Activated CD4-positive, alpha-beta memory T cell treated with anti-CD3 and anti-CD28 coated beads, Interleukin-2, amount 10 ng/mL, durations not matched to agents 7 days and 5 days (primary cell): Measurements from ENCODE around the gene RIPOR3. TPM values are rescaled to one million over a fixed set of nuclear protein-coding genes. Genes with fewer than 3 reads are reported as not detected.

Source experiments
- CTCF ChIA-PET: fragments of 350-600 bp; sonication (Branson Sonifier 250); formaldehyde crosslinking; loops from one replicate; lab custom pipeline; 2021; ENCODE audit warnings: antibody characterized with exemption, inconsistent platforms; lab: Charles Lee
- POLR2A ChIA-PET: fragments of 350-600 bp; sonication (Branson Sonifier 250); formaldehyde crosslinking; loops from one replicate; lab custom pipeline; 2021; ENCODE audit warnings: antibody characterized with exemption; lab: Charles Lee
- DNase-seq: peaks from one replicate; pipeline ENCODE4 v3.0.0-alpha.2; 2020
- H3K27ac Mint-ChIP-seq: one replicate; pipeline ENCODE4 v1.8.0; 2021; ENCODE audit warnings: mild to moderate bottlenecking, mixed read lengths
- H3K27me3 Mint-ChIP-seq: one replicate; pipeline ENCODE4 v1.8.0; 2021; ENCODE audit warnings: mixed read lengths
- H3K36me3 Mint-ChIP-seq: one replicate; pipeline ENCODE4 v1.8.0; 2021; ENCODE audit warnings: low read depth, mixed read lengths
- H3K4me1 Mint-ChIP-seq: one replicate; pipeline ENCODE4 v1.8.0; 2021; ENCODE audit warnings: mixed read lengths
- H3K4me3 Mint-ChIP-seq: one replicate; pipeline ENCODE4 v1.8.0; 2021; ENCODE audit warnings: mild to moderate bottlenecking, mixed read lengths
- H3K9me3 Mint-ChIP-seq: one replicate; pipeline ENCODE4 v1.8.0; 2021; ENCODE audit warnings: mixed read lengths
- total RNA-seq, 2 experiments: library from RNA; stranded (reverse); gene quantifications; one replicate each; pipeline ENCODE4 v1.2.3, GENCODE V29; 2021

RIPOR3 gene
- total RNA-seq, 2 experiments from 2014 or later = not detected

GRCh38 chr20:50668326-50668725, 23.0 kb downstream of the RIPOR3 start:
- ChIA-PET CTCF (no interaction called here), POLR2A (no interaction called here)
- H3K4me3 Mint-ChIP-seq = no peak overlapping the region
- H3K27ac Mint-ChIP-seq = no peak overlapping the region
- DNase-seq = no peak
- H3K36me3 Mint-ChIP-seq = no peaks in the 10 kb centered on the region
- H3K4me1 Mint-ChIP-seq = no peaks in the 10 kb centered on the region
- no peaks in the 10 kb centered on the region for H3K9me3 Mint-ChIP-seq
- H3K27me3 Mint-ChIP-seq = peaks cover 3% of the 10 kb centered on the region

DNA sequence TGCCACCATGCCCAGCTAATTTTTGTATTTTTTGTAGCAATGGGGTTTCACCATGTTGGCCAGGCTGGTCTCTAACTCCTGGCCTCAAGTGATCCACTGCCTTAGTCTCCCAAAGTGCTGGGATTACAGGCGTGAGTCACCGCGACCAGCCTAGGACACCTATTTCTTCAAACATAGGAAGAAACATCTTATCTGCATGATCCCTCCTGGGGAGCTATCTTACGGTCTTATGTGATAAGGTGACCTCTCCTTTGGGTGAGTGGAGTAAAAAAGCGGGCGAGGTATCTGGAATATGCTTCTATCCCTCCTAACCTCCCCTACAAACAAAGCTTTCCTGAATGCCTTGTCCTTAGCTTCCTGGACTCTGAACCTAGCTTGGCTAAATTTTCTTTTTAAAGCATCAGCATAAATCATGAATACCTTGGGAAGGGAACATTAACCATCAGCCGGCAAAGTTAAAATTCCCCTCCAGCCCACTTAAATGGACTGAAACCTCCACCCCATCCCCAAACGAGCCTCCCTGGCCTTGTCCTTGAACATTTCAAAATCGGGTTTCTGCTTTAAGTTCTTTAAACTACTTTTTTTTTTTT, 24.5 kb downstream of the RIPOR3 start:
- ChIA-PET POLR2A (no interaction called here), CTCF (interaction anchor here (0.8 kb wide), 1 partner anchor 82 kb away, joined by 3 read pairs; no protein-coding TSS in a partner anchor)
- Mint-ChIP-seq H3K4me3 (no peak overlapping the region), H3K9me3 (no peaks in the 10 kb centered on the region), H3K27ac (no peak overlapping the region), H3K36me3 (no peaks in the 10 kb centered on the region), H3K27me3 (peaks cover 4% of the 10 kb centered on the region), H3K4me1 (no peaks in the 10 kb centered on the region)
- DNase-seq = no peak

DNA sequence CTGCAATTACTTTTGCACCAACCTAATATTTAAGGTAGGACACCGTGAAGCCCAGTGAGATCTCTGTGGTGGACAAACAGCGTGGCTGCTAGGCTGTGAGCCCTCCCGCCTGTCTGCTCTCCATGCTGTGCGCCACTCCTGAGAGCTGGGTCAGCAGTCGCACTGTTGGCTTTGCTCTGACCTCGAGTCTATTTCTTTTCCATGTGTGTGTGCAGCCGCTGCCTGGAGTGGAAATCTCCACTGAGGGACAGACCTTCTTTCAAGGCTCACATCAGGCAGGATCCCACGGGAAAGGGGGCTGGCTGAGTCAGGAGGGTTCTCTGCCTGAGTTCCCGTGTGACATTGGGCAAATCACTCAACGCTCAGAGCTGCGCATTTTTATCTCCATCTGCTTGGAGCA, 27.1 kb downstream of the RIPOR3 start:
- ChIA-PET CTCF (no interaction called here), POLR2A (no interaction called here)
- H3K4me3 Mint-ChIP-seq = no peak overlapping the region
- no peaks in the 10 kb centered on the region for H3K9me3 Mint-ChIP-seq
- H3K27me3 Mint-ChIP-seq = peaks cover 9% of the 10 kb centered on the region
- H3K27ac Mint-ChIP-seq = no peak overlapping the region
- DNase-seq = no peak
- H3K4me1 Mint-ChIP-seq = no peaks in the 10 kb centered on the region
- no peaks in the 10 kb centered on the region for H3K36me3 Mint-ChIP-seq

GRCh38 chr20:50663095-50663821, 28.1 kb downstream of the RIPOR3 start:
- POLR2A ChIA-PET = no interaction called here
- no peak for DNase-seq

DNA sequence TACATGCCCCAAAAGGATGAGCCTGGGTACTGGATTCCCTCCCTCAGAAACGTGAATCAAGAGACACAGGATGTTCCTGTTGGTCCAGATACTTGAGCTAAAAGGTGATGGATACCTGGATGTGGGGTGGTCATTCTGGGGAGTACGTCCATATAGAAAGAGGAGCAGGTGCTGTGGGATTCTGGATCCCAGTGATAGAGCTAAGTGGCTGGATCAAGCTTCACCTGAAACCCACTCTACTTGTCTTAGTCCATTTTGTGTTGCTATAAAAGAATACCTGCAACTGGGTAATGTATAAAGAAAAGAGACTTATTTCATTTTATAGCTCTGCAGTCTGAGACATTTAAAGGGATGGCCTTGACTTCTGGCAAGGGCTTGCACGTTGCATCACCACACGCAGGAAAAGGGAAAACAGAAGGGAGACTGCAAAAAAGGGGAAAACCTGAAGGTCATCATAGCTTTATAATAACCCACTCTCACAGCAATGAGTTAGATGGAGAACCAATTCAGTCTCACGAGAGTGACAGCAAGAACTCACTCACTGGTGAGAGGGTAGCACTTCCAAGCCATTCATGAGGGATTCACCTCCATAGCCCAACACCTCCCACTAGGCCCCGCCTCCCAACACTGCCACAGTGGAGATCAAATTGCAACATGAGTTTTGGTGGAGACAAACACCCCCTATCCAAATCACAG, 31.2 kb downstream of the RIPOR3 start:
- CTCF ChIA-PET = no interaction called here
- no peaks in the 10 kb centered on the region for H3K4me1 Mint-ChIP-seq
- H3K4me3 Mint-ChIP-seq = no peak overlapping the region
- POLR2A ChIA-PET = interaction anchor here (0.6 kb wide), 1 partner anchor 407 kb away, joined by 3 read pairs; no protein-coding TSS in a partner anchor
- DNase-seq = no peak
- peaks cover 7% of the 10 kb centered on the region for H3K27me3 Mint-ChIP-seq
- no peaks in the 10 kb centered on the region for H3K9me3 Mint-ChIP-seq
- H3K27ac Mint-ChIP-seq = no peak overlapping the region
- H3K36me3 Mint-ChIP-seq = no peaks in the 10 kb centered on the region

More at GRCh38 chr20:50663095-50663821, 28.1 kb downstream of the RIPOR3 start:
- CTCF ChIA-PET = interaction anchor here (1.0 to 1.1 kb wide), 2 partner anchors 86 to 91 kb away, joined by 3 to 15 read pairs; no protein-coding TSS in a partner anchor
- Mint-ChIP-seq H3K27ac (no peak overlapping the region), H3K4me3 (no peak overlapping the region), H3K9me3 (no peaks in the 10 kb centered on the region), H3K4me1 (no peaks in the 10 kb centered on the region), H3K27me3 (peaks cover 9% of the 10 kb centered on the region), H3K36me3 (no peaks in the 10 kb centered on the region)

DNA sequence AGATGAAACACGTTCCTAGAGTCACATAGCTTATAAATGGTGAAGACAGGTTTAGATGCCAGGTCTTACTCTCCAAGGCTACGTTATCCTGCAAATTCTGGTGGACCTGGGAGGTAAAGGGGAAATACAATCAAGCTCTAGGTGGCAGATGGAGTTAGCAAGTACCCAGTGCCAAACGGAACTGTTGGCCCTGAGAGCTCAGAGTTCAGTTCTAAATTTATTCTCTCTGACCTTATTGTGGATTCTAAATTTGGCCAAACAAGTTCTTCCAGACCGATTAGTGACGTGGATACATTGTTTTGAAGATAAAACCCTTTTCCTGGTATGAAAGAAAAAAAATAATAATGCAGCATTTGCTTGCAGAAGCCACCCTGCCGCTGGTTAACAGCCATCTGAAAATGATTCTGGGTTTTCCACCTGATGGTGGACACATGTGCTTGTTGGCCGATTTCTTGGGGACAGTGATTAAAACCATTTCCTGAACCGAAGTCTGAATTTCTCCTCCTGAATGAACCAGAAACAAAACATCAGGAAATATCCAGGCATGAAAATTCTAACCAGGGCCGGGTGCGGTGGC, 32.5 kb downstream of the RIPOR3 start:
- ChIA-PET POLR2A (no interaction called here), CTCF (interaction anchor here (0.8 to 1.0 kb wide), 2 partner anchors 23 to 91 kb away, joined by 3 read pairs; no protein-coding TSS in a partner anchor)
- H3K27ac Mint-ChIP-seq = no peak overlapping the region
- H3K36me3 Mint-ChIP-seq = no peaks in the 10 kb centered on the region
- DNase-seq = no peak
- no peaks in the 10 kb centered on the region for H3K4me1 Mint-ChIP-seq
- H3K9me3 Mint-ChIP-seq = no peaks in the 10 kb centered on the region
- no peak overlapping the region for H3K4me3 Mint-ChIP-seq
- peaks cover 7% of the 10 kb centered on the region for H3K27me3 Mint-ChIP-seq

DNA sequence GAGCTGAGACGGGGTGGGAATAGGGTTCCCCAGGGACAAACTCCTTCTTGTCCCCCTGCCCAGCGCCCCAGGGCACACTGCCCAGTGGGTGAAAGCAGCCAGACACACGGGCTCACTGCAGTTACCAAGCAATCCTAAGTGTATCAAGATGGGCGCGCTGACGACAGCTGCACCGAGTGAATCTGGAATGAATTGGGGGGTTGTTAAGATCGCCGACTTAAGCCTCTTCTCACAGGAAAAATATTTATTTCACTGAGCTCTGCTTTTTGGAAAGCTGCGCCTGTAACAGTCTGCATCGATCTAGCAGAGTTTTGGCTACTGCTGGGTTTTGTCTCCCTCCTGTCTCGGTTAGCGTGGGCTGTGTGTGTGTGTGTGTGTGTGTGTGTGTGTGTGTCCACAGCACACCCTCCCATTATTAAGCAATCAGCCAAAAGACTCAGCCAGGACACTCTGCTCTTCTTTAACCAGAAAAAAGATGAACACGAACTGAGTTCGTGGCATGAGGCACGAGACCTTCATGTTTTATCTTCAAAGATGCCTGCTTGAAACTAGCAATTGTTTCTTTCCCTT, 35.9 kb downstream of the RIPOR3 start:
- H3K36me3 Mint-ChIP-seq = no peaks in the 10 kb centered on the region
- no peak overlapping the region for H3K4me3 Mint-ChIP-seq
- no peaks in the 10 kb centered on the region for H3K4me1 Mint-ChIP-seq
- H3K27ac Mint-ChIP-seq = no peak overlapping the region
- peaks cover 2% of the 10 kb centered on the region for H3K27me3 Mint-ChIP-seq
- ChIA-PET POLR2A (no interaction called here), CTCF (no interaction called here)
- no peak for DNase-seq
- no peaks in the 10 kb centered on the region for H3K9me3 Mint-ChIP-seq

- Mint-ChIP-seq H3K4me3 (no peak overlapping the region), H3K27me3 (peaks cover 2% of the 10 kb centered on the region), H3K27ac (no peak overlapping the region), H3K36me3 (no peaks in the 10 kb centered on the region), H3K4me1 (no peaks in the 10 kb centered on the region), H3K9me3 (no peaks in the 10 kb centered on the region)
- ChIA-PET POLR2A (no interaction called here), CTCF (no interaction called here)
- DNase-seq = no peak
Measured at GRCh38 chr20:50654904-50655303, 36.4 kb downstream of the RIPOR3 start.

GRCh38 chr20:50652702-50653294, 38.5 kb downstream of the RIPOR3 start:
- Mint-ChIP-seq H3K9me3 (no peaks in the 10 kb centered on the region), H3K27ac (no peak overlapping the region), H3K4me1 (no peaks in the 10 kb centered on the region), H3K4me3 (no peak overlapping the region), H3K27me3 (peaks cover 2% of the 10 kb centered on the region), H3K36me3 (no peaks in the 10 kb centered on the region)
- DNase-seq = no peak
- POLR2A ChIA-PET = no interaction called here
- CTCF ChIA-PET = no interaction called here

DNA sequence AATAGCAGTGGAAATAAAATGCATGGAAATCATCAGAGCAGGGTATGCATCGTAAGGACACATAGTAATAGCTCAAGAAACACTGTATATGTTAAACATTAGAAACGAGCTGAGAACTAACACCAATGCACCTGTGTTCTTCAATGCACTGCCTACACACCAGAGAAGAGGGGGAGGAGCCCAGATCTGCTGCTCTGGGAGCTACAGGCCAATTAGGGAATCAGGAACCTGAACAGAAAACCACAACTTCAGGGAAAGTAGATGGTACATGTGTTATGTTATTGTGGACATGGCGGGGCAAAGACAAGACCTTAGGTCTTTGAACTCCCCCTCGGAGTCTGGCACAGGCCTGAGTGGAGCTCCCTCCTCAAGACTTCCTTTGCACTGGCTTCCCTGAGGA, 39.7 kb downstream of the RIPOR3 start:
- no peaks in the 10 kb centered on the region for H3K9me3 Mint-ChIP-seq
- H3K4me3 Mint-ChIP-seq = no peak overlapping the region
- H3K27ac Mint-ChIP-seq = no peak overlapping the region
- H3K27me3 Mint-ChIP-seq = peaks cover 2% of the 10 kb centered on the region
- H3K4me1 Mint-ChIP-seq = no peaks in the 10 kb centered on the region
- no peak for DNase-seq
- ChIA-PET CTCF (interaction anchor here (0.9 kb wide), 1 partner anchor 98 kb away, joined by 3 read pairs; no protein-coding TSS in a partner anchor), POLR2A (no interaction called here)
- H3K36me3 Mint-ChIP-seq = no peaks in the 10 kb centered on the region

- ChIA-PET POLR2A (no interaction called here), CTCF (no interaction called here)
- no peaks in the 10 kb centered on the region for H3K36me3 Mint-ChIP-seq
- H3K4me1 Mint-ChIP-seq = no peaks in the 10 kb centered on the region
- DNase-seq = no peak
- H3K27ac Mint-ChIP-seq = no peak overlapping the region
- H3K9me3 Mint-ChIP-seq = no peaks in the 10 kb centered on the region
- peaks cover 2% of the 10 kb centered on the region for H3K27me3 Mint-ChIP-seq
- no peak overlapping the region for H3K4me3 Mint-ChIP-seq
Measured at GRCh38 chr20:50649590-50649989, 41.8 kb downstream of the RIPOR3 start.

DNA sequence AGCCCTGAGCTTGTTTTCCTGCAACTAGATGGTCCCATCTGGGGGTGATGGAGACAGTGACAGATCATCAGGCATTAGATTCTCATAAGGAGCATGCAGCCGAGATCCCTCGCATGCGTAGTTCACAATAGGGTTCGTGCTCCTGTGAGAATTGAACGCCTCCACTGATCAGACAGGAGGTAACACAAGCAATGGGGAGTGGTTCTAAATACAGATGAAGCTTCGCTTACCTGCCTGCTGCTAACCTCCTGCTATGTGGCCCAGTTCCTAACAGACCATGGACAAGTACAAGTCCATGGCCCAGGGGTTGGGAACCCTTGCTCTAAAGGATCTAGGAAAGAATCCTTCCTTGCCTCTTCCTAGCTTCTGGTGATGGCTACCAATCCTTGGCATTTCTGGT, 42.7 kb downstream of the RIPOR3 start:
- ChIA-PET POLR2A (no interaction called here), CTCF (no interaction called here)
- no peak overlapping the region for H3K4me3 Mint-ChIP-seq
- no peaks in the 10 kb centered on the region for H3K36me3 Mint-ChIP-seq
- no peaks in the 10 kb centered on the region for H3K9me3 Mint-ChIP-seq
- H3K4me1 Mint-ChIP-seq = no peaks in the 10 kb centered on the region
- DNase-seq = no peak
- H3K27me3 Mint-ChIP-seq = peaks cover 2% of the 10 kb centered on the region
- no peak overlapping the region for H3K27ac Mint-ChIP-seq
